Stimulated activated CD4-positive, alpha-beta T cell treated with anti-CD3 and anti-CD28 coated beads, Interleukin-15, amount 100 ng/mL, for 24 hours (primary cell): ENCODE data around the gene NSUN2.
A peak's percentile ranks its signal among the peaks of the same experiment; 100 is the strongest.
"Not testable (repeated sequence)": the region's sequence is repeated elsewhere in the genome, so short reads cannot be mapped to it uniquely, and the experiment has no call there.

Experiments used
- DNase-seq: peaks from one replicate; pipeline ENCODE4 v3.0.0-alpha.2; 2020

NSUN2 gene

DNA sequence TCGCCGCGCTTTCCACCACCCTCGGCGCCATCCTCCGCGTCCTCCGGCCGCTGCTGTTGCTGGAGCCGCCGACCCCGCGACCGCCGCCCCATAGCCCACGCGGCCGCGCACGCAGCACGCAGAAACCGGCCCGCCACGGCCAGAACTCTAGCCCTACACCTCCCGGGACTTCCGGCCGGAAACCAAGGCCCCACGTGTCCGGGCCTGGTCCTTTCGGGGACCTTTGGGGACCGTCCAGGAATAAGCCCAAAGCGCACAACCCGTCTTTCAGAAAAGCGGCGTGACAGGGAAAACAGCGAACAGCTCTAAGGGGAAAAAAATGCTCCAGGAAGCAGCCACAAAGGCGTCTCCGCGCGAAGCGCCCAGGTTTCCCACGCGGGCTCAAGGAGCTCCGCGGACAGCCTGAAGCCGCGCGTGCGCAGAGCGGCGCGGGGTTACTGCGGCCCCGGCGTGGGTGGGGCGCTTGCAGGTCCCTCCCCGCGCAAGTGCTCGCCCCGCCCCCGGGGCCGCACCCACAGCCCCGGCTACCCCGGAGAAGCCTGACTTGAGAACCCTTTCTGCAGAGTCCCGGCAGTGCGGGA is at the start of gene NSUN2, which contains the start of gene SRD5A1:
Gene NSUN2, minus strand, starts transcription at position 157 of the 581 bp plus-strand sequence. Its CDS starts 65 bp downstream, at position 92.
Gene SRD5A1, plus strand, starts transcription at position 553 of the 581 bp plus-strand sequence. CDS start 137 bp downstream, outside the sequence.
- peak; percentile 92 for DNase-seq

DNA sequence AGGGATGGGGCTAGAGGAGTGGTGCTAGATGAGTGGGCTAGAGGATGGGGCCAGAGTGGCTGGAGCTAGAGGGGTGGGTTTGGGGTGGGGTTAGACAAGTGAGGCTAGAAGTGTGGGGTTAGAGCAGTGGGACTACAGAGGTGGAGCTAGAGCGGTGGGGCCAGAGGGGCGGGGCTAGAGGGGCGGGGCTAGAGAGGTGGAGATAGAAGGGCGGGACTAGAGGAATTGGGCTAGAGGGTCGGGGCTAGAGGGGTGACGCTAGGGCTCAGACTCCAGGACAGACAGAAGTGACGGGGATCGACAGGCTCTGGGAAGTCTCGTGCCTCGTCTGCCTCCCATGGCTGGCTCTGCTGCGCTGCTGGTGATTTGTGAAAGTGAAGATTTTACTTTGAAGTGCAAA is 49.4 kb upstream of the NSUN2 start:
- DNase-seq, result no peak

DNA sequence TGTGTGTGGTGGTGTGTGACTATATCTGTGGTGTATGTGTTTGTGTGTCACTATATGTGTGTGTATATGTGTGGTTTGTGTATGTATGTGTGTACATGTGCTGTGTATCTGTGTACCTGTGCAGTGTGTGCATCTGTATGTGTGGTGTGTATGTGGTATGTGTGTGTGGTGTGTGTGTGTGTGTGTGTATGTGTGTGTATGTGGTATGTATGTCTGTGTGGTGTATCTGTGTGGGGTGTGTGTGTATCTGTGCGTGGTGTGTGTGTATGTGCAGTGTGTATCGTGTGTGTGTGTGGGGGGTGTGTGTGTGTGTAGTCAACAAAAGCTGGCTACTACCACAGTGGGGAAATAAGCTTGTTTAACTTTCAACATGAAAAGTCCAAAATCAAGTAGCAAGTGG is 48.8 kb upstream of the NSUN2 start:
- no peak for DNase-seq

DNA sequence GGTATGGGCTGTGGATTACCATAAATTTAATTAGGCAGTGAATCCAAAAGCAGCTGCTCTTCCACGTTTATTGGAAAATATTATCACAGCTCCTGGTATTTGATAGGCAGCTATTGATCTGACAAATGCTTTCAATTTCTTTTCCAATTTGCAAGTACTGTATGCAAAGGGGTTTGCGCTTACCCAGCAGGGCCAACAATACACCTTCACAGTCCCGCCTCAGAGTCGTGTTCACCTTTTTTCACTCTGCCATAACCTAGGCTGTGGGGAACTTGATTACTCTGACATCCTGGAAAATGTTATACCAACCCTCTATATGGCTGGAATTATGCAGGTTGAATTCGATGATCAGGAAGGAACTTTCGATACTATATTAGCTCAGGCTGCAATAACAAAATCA is 48.1 kb upstream of the NSUN2 start:
- DNase-seq, result no peak

DNA sequence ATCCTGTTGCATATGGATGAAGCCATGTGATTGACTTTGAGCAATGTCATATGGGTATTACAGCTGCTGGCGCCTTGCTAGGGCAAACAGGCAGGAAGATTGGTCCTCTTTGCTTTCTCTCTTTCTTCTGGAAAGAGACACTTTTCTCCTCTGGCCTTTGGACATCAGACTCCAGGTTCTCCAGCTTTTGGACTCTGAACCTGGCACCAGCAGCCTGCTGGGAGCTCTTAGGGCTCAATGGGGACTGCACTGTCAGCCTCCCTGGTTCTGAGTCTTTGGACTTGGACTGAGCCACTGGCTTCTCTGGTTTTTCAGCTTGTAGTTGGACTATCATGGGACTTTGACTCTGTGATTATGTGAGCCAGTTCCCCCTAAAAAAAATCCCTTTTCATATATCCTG is 45.5 kb upstream of the NSUN2 start:
- no peak for DNase-seq

DNA sequence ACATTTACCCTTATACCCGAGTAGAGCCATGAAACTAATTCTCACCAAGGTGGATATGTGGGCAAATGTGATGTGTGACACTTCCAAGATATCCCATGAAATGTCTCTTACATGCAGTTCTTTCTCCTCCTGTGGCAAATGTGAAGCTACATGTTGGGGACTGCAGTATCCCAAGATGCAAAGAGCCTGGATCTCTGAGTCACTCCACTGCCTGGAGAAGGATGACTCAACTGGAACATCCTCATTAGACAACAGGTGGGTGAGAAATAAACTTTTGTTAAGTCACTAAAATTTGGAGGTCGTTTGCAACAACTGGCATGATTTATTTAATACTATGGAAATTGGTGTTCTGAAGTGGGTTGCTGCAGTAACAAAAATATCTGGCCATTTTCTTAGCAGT is 43.9 kb upstream of the NSUN2 start:
- no peak for DNase-seq

DNA sequence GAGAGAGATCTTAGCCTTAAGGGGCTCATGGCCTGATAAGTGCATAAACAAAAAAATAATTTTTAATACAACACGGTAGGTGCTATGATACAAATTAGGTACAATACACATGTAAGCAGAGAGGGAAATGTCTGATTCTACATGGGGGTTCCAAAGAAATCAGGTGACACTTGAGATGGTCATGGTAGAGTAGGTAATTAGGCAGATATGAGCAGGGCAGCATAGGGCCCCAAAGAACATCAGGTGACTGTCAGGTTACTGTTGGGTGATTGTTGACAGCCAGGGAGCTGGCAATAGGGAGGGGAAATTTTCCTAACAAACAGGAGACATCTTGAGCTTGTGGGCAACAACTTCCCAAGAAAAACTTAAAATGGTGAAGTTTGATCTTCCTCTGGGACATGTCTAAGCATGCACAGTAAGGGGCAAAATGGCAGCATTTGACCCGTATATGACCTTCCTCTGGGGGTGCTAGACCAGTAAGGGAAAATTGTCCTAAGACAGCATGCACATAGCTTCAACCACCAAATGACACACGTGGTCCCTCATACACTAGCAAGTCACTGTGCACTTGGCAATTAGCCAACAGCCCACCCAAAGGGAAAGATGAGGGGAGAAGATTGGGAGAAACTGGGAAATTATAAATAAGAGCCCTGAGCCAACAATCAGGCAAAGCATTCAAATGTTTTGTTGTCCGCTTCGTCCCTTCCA is 43.1 kb upstream of the NSUN2 start:
- DNase-seq, result no peak

DNA sequence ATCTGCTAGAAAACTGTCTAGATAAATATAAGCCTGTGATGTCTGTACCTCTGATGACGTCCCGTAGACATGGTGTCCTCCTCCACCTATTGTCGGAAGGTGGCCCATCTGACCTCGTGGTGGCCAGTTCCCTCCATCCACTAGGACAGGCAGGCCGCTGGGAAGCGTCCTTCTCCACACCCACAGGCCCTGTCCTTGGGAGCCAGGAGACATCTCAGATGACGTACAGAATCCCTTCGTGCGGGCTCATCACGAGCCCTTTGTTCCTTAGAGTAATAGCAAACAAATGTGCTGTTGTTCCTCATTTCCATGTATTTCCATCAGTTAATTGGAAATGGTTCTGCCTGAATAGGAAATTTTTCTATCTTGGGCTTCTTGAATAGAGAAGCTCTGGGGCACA is 42.0 kb upstream of the NSUN2 start:
- DNase-seq, result no peak

DNA sequence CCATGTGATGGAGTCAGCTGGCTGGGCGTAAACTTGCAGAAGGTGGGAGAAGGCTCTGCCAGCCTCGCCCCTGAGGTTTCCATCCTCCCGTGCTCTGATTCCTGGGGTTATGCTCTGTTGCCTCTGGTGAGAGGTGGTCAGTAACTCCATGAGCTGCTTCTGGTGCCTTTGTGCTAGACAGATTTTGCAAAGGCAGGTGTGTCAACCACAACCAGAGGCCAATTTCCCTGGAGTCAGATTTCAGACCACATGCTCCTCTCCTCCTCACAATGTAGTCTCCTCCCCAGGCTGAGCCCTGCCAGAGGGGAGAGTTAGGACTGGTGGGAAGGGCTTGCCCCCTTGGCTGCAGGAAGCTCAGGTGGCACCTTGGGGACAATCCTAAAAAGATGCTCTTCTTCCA is 41.6 kb upstream of the NSUN2 start:
- no peak for DNase-seq

DNA sequence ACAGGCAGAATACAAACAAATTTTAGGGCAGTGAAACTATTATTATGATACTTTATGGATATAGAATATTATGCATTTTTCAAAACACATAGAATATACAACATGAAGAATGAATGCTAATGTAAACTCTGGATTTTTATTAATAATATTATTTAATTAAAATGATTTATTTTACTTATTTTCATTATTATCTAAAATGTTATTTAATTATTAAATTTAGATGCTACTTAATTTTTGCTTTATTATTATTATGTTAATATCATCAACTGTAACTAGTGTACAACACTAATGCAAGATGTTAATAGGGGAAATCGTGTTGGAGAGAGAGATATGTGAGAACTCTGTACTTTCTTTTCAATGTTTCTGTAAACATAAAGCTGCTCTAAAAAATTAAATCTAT is 41.1 kb upstream of the NSUN2 start:
- no peak for DNase-seq

DNA sequence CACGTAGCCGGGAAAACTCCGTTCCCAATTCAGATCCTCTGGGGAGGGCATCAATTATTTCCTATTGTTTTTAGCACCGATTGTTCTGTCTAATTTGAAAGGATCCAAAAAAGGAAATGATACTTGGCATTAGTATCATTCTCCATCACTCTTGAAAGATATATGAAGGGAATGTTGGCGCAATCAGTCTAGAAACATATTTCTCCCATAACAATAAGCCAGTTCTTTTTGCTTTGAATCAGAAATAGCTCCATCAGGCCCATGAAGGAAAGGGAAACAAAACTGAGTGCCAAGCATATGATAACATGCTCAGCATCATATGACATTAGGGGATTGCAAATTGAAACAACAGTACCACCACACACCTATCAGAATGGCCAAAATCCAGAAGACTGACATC is 40.2 kb upstream of the NSUN2 start:
- DNase-seq, result no peak

DNA sequence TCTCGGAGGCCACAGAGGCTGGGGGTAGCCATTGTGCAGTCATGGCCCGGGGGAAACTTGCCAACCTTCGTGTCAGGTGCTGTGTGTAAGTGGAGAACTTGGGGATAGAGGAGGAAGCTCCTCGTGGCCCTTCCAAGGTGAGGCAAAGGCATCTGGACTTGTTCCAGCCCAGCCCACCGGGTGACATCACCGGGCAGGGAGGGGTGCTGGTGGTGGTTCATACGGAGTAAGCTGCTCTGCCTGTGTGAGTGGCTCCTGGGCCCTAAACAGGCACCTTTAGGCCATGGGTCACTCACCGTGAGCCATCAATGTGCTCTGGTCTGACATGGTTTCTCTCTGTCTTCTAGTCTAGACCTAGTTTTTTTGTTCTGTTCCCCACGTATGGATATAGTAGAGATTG is 35.9 kb upstream of the NSUN2 start:
- not testable (repeated sequence) for DNase-seq

DNA sequence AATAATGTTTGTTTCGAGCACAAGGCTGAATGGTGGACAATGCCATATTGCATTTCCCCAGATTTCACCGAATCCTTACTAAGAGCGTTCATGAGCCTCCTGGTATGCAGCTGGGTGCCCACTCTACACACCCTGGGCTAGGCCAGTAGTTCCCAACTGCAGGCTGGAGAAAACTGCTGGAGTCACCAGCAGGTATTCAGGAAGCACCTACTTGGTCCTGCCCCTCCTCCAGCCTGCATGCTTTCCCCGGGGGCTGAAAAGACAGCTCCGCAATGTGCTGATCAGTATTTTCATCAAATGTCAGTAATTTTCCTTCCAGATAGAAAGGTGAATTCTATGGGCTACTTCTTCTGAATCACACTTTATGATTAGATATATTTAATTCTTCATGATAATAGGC is 34.8 kb upstream of the NSUN2 start:
- no peak for DNase-seq

DNA sequence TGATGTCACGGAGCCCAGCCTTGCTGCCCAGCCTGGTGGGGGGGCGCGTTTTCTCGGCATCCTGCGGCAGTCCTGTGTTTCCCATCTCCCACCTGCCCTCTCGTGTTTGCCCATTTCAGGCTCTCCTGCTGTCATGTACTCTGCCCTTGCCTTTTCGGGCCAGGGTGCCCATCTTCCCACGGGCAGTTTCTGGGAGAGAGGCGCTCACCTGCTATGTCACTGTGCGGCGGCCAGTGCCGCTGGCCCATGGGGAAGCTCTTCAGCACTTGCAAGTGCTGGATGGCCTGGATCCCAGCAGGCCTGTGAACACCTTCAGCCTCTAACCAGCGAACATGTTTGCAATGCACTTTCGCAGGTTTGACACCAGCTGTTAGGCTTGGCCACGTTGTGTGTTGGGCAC is 33.9 kb upstream of the NSUN2 start:
- DNase-seq, result no peak

DNA sequence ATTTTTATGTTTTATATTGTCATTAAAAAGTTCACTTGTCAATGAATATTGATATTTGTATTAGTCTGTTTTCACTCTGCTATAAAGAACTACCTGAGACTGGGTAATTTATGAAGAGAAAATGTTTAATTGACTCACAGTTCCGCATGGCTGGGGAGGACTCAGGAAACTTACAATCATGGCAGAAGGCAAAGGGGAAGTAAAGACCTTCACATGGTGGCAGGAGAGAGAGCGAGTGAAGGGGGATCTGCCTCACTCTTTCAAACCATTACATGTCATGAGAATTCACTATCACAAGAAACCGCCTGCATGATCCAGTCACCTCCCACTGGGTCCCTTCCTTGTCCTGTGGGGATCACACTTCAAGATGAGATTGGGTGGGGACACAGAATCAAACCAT is 27.8 kb upstream of the NSUN2 start:
- no peak for DNase-seq

DNA sequence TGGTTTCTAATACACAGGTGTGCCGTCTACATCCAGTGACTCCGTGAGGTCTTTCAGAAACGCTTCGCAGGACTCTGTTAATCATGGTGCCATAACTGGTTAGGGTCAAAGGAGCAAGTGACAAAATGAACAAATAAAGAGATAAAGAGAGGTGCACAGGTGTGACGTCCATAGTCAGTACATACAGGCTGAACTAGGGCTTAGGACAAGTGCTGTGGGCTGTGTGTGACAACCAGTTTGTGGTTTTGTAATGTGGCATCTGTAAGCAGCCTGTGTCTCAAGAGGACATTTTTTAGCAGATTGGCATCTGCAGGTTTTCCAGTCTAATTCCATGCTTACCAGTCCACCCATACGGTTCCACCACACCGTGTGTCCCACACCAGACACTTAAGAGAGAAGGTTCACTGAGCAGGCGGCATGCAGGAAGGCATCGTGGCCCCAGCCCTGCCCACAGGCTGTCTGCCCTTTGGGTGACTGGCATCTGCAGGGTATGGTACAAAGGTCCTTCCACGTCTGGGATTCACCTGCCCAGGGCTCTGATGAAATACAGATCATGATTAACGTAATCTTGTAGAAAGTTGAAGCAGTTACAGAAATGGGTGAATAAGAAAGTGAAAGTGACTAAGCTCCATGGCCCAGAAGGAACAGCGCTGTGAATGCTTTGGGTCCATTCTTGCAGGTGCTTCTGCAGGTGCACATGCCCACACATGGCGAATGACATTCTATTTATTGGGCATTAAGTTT is 27.3 kb upstream of the NSUN2 start:
- no peak for DNase-seq

DNA sequence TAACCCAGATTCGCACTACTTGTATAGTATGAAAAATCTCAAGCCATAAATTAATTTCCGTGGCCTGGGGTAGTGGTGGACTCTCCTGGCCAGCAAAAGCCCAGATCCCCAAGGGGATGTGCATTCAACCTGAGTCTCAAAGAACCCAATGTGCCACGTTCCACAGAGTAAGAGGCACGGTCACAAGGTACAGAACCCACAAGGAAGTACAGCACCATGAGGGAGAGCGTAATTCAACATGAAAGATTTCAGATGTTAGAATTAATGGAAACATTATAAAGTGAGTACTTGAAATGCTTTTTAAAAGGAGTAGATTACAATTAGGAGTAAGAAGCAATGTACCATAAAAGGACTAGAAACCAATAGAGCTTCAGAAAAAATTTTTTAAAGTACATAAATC is 23.8 kb upstream of the NSUN2 start:
- no peak for DNase-seq

DNA sequence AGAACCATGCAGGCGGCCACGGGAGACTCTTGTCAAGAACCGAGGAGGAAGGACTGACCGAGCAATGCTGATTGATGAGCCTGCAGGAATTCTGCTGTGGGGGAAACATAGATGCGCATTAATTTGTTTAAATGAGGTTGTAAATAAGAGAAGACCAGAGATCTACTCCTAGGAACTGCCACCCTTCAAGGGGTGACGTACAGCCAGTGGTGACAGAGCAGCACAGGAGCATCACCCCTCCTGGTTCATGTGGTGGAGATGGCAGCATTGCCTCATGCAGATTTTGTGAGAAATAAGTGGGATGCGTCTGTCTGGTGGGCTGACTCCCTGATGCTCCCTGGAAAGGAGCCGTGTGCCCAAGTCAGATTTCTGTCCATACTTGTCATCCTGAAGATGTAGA is 22.6 kb upstream of the NSUN2 start:
- DNase-seq, result no peak

DNA sequence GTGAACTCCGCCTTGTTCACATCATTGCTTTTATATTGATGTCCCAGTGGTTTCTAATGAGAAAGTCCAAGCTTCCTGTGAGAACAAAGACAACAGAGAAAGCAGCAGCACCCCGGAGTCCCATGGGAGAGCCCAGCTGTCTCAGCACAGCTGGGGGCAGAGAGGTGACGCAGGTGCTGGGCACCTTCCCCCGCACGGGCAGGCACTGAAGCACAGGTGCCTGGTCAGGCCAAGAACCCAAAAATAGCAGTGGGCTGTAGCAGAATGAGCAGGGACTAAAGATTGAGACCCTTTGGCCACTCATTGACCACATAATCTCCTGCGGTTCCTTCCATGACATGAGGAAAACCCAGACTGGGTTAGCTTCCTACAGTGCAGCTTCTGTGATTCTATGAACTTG is 19.2 kb upstream of the NSUN2 start:
- no peak for DNase-seq

DNA sequence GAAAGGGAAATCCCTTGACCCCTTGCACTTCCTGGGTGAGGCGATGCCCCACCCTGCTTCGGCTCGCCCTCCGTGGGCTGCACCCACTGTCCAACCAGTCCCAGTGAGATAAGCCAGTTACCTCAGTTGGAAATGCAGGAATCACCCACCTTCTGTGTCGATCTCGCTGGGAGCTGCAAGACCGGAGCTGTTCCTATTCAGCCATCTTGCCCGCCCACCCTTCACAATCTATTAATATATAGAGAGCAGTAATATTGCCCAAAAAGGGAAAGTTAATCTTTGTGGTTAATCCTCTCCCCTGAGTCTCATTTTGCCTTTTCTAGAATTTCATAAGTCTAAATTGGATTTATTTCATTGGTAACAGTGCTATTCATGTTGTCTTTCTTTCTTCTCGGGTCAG is 16.8 kb upstream of the NSUN2 start:
- DNase-seq, result no peak

DNA sequence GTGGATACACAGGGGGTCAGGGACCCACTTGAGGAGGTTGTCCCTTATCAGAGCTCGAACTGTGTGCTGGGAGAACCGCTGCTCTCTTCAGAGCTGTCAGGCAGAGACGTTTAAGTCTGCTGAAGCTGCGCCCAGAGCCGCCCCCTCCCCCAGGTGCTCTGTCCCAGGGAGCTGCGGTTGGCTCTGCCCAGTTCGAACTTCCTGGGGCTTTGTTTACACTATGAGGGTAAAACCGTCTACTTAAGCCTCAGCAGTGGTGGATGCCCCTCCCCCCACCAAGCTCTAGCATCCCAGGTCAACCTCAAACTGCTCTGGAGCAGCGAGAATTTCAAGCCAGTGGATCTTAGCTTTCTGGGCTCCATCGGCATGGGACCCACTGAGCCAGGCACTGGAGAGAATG is 16.3 kb upstream of the NSUN2 start:
- no peak for DNase-seq

DNA sequence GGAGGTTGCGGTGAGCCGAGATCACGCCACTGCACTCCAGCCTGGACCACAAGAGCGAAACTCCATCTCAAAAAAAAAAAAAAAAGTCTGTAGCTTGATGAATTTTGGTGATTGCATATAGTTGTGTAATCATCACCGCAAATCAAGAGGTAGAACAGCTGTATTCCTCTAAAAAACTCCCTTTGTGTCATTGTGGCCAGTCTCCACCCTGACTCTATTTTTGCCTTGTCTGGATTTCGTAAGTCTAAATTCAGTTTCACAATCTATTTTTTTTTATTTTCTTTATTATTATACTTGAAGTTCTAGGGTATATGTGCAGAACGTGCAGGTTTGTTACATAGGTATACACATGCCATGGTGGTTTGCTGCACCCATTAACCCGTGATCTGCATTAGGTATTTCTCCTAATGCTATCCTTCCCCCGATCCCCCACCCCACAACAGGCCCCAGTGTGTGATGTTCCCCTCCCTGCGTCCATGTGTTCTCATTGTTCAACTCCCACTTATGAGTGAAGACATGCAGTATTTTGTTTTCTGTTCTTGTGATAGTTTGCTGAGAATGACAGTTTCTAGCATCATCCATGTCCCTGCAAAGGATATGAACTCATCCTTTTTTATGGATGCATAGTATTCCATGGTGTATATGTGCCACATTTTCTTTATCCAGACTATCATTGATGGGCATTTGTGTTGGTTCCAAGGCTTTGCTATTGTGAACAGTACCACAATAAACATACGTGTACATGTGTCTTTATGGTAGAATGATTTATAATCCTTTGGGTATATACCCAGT is 12.9 kb upstream of the NSUN2 start:
- not testable (repeated sequence) for DNase-seq

DNA sequence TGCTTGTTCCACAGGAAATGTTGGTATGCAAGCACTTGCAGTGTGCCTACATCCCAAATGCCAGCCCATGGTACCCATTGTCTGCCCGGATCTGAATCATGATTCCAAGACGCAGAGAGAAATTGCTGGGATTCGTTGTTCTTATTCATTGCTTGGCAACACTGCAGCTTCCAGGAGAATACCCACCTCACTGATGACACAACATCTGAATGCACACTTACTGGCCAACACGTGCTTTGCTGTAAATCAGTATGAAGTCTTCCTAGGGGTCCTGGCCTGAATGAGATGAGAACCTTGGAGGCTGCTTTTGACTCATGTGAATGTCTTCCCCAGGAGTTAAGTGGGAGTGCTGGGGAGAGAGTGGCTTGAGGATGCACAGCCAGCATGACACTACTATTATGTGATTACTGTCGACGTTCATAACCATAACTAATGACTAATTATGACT is 12.0 kb upstream of the NSUN2 start:
- no peak for DNase-seq
